ENCODE results near the gene CLCN7.

DNA sequence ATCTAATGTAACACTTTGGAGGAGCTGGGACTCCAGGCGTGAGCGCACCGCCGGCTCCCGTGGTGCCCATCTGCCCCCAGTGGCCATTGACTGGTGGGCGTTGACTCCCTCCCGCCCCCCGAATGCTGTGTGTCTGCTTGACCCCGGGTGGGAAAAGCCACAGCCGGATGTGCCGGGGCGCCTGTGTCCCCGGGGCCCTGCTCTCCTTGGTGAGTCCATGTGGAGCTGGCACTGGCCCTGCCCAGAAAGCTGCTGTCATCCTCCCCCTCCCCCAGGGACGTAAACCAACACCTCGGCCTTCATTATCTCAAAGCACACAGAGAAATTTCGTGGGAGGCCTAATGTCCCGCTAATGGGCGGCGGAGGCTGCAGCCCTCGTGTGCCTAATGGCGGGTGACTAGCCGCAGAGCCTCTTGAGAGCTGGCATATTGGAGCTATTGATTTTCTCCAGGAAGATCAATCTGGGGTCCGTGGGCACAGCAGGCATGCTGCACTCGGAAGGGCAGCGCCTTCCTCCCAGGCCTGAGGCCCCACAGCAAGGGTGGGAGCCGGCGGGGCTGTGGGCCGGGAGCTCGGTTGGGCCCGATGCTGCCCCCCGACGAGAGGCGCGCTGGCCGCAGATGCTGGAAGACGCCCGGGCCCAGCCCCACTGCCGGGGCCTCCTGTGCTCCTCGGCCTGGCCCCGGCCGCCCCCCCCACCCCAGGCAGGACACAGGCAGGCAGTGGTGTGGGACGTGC lies 47.9 kb downstream of the CLCN7 start:
- TF ChIP-seq, protein P1, sequence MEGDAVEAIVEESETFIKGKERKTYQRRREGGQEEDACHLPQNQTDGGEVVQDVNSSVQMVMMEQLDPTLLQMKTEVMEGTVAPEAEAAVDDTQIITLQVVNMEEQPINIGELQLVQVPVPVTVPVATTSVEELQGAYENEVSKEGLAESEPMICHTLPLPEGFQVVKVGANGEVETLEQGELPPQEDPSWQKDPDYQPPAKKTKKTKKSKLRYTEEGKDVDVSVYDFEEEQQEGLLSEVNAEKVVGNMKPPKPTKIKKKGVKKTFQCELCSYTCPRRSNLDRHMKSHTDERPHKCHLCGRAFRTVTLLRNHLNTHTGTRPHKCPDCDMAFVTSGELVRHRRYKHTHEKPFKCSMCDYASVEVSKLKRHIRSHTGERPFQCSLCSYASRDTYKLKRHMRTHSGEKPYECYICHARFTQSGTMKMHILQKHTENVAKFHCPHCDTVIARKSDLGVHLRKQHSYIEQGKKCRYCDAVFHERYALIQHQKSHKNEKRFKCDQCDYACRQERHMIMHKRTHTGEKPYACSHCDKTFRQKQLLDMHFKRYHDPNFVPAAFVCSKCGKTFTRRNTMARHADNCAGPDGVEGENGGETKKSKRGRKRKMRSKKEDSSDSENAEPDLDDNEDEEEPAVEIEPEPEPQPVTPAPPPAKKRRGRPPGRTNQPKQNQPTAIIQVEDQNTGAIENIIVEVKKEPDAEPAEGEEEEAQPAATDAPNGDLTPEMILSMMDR (conservative IDR thresholded peaks at IDR 0.05; ENCODE audit: low read length) = no peak
- TF ChIP-seq EZH2phosphoT487 (IDR thresholded peaks at IDR 0.05; ENCODE audit: borderline replicate concordance, low read depth, low read length) = no peak
